Endodermal cell (in vitro differentiated cells): ENCODE measurements around the gene CGRRF1. TPM values are rescaled to one million over a fixed set of nuclear protein-coding genes. Genes with fewer than 3 reads are reported as not detected.

Source experiments
- DNase-seq: peaks from one replicate; pipeline ENCODE4 v3.0.0-alpha.2; 2017
- H3K27ac ChIP-seq: 2 replicates; pipeline ENCODE4 v1.5.1; 2013; ENCODE audit warnings: mild to moderate bottlenecking, low read depth, low read length, moderate library complexity
- H3K27me3 ChIP-seq: 2 replicates; pipeline ENCODE4 v1.6.1; 2013; ENCODE audit warnings: mild to moderate bottlenecking, low read length, moderate library complexity; ENCODE audit not compliant: insufficient read depth, control insufficient read depth, poor library complexity, severe bottlenecking
- H3K36me3 ChIP-seq: 2 replicates; pipeline ENCODE4 v1.7.0; 2013; ENCODE audit warnings: mild to moderate bottlenecking, low read length, moderate library complexity; ENCODE audit not compliant: control insufficient read depth, insufficient read depth
- H3K4me1 ChIP-seq: one replicate; pipeline ENCODE4 v1.7.0; 2013; ENCODE audit warnings: low read length; ENCODE audit not compliant: control insufficient read depth, insufficient read depth
- H3K4me3 ChIP-seq: 2 replicates; pipeline ENCODE4 v1.5.1; 2013; ENCODE audit warnings: mild to moderate bottlenecking, low read length, moderate library complexity
- H3K9ac ChIP-seq: 2 replicates; pipeline ENCODE4 v1.6.1; 2013; ENCODE audit warnings: mild to moderate bottlenecking, low read length, moderate library complexity; ENCODE audit not compliant: poor library complexity, severe bottlenecking; ENCODE audit errors: extremely low read depth
- H3K9me3 ChIP-seq: 2 replicates; pipeline ENCODE4 v1.6.1; 2013; ENCODE audit warnings: mild to moderate bottlenecking, low read length, moderate library complexity; ENCODE audit not compliant: control insufficient read depth
- H3K27ac Mint-ChIP-seq: 2 replicates; pipeline ENCODE4 v1.8.0; 2020; ENCODE audit warnings: mixed read lengths
- H3K27me3 Mint-ChIP-seq: 2 replicates; pipeline ENCODE4 v1.8.0; 2021; ENCODE audit warnings: mild to moderate bottlenecking, mixed read lengths; ENCODE audit not compliant: insufficient read depth
- H3K36me3 Mint-ChIP-seq: 2 replicates; pipeline ENCODE4 v1.8.0; 2020; ENCODE audit warnings: low read depth, mixed read lengths
- H3K4me1 Mint-ChIP-seq: 2 replicates; pipeline ENCODE4 v1.8.0; 2020; ENCODE audit warnings: mixed read lengths
- H3K4me3 Mint-ChIP-seq: 2 replicates; pipeline ENCODE4 v1.8.0; 2020; ENCODE audit warnings: mild to moderate bottlenecking, moderate library complexity, mixed read lengths
- H3K9me3 Mint-ChIP-seq: 2 replicates; pipeline ENCODE4 v1.8.0; 2020; ENCODE audit warnings: mild to moderate bottlenecking, mixed read lengths
- WGBS, 2 experiments: methylation state at CpG; one replicate each; pipeline versions ENCODE4 v1.1.5 to v1.1.7; 2013; ENCODE audit warnings: missing lambda C conversion rate in 2 of 2, mixed read lengths in 1 of 2; ENCODE audit not compliant: insufficient coverage in 1 of 2, insufficient read length in 1 of 2; 5-methylcytosine and 5-hydroxymethylcytosine counted together
- total RNA-seq, 2 donors: library from RNA; stranded (reverse); fragmentation: NEBNext Ultra II Directional in 1 of 2; extraction: Animal tissue kit (Norgen Biotek cat#: 25700) in 1 of 2; gene quantifications; 2 replicates in 1 of 2; 3 replicates in 1 of 2; pipeline ENCODE4 v1.2.1, GENCODE V29; 2021
- TF ChIP-seq, protein P1 (sequence below): fragments of 200-600 bp; sonication (generic); conservative IDR thresholded peaks from 2 replicates; pipeline ENCODE4 v1.5.0; 2021; ENCODE audit warnings: antibody characterized with exemption, mild to moderate bottlenecking

CGRRF1 gene
- total RNA-seq, 2 donors from 2014 or later = 17.8 to 19.3 TPM

- 81 to 90% methylated on average over 2 to 3 of the region's 3 CpGs for WGBS, 2 experiments
- H3K9me3 Mint-ChIP-seq = no peaks in the 10 kb centered on the region
- H3K4me1 Mint-ChIP-seq = no peaks in the 10 kb centered on the region
- Histone ChIP-seq H3K27ac (no peak overlapping the region), H3K9ac (no peak overlapping the region), H3K4me3 (no peak overlapping the region), H3K36me3 (no peaks in the 10 kb centered on the region), H3K27me3 (no peaks in the 10 kb centered on the region), H3K4me1 (no peaks in the 10 kb centered on the region), H3K9me3 (peaks cover 5% of the 10 kb centered on the region)
- no peaks in the 10 kb centered on the region for H3K36me3 Mint-ChIP-seq
- no peak overlapping the region for H3K4me3 Mint-ChIP-seq
- no peak overlapping the region for H3K27ac Mint-ChIP-seq
- no peak for DNase-seq
- TF ChIP-seq, protein P1, sequence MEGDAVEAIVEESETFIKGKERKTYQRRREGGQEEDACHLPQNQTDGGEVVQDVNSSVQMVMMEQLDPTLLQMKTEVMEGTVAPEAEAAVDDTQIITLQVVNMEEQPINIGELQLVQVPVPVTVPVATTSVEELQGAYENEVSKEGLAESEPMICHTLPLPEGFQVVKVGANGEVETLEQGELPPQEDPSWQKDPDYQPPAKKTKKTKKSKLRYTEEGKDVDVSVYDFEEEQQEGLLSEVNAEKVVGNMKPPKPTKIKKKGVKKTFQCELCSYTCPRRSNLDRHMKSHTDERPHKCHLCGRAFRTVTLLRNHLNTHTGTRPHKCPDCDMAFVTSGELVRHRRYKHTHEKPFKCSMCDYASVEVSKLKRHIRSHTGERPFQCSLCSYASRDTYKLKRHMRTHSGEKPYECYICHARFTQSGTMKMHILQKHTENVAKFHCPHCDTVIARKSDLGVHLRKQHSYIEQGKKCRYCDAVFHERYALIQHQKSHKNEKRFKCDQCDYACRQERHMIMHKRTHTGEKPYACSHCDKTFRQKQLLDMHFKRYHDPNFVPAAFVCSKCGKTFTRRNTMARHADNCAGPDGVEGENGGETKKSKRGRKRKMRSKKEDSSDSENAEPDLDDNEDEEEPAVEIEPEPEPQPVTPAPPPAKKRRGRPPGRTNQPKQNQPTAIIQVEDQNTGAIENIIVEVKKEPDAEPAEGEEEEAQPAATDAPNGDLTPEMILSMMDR = no peak
- no peaks in the 10 kb centered on the region for H3K27me3 Mint-ChIP-seq
Measured at GRCh38 chr14:54577977-54578376, 68.3 kb downstream of the CGRRF1 start.

GRCh38 chr14:54579621-54580020 lies 69.9 kb downstream of the CGRRF1 start:
- DNase-seq = no peak
- TF ChIP-seq, protein P1 = no peak
- no peak overlapping the region for H3K4me3 ChIP-seq
- WGBS, 2 experiments = 85 to 100% methylated on average over 1 of the region's 1 CpG
- no peaks in the 10 kb centered on the region for H3K4me1 Mint-ChIP-seq
- no peak overlapping the region for H3K27ac Mint-ChIP-seq
- no peaks in the 10 kb centered on the region for H3K27me3 ChIP-seq
- no peak overlapping the region for H3K27ac ChIP-seq
- no peaks in the 10 kb centered on the region for H3K4me1 ChIP-seq
- no peaks in the 10 kb centered on the region for H3K36me3 Mint-ChIP-seq
- no peak overlapping the region for H3K9ac ChIP-seq
- H3K9me3 ChIP-seq = no peaks in the 10 kb centered on the region
- H3K27me3 Mint-ChIP-seq = no peaks in the 10 kb centered on the region
- no peaks in the 10 kb centered on the region for H3K36me3 ChIP-seq
- no peak overlapping the region for H3K4me3 Mint-ChIP-seq
- no peaks in the 10 kb centered on the region for H3K9me3 Mint-ChIP-seq

DNA sequence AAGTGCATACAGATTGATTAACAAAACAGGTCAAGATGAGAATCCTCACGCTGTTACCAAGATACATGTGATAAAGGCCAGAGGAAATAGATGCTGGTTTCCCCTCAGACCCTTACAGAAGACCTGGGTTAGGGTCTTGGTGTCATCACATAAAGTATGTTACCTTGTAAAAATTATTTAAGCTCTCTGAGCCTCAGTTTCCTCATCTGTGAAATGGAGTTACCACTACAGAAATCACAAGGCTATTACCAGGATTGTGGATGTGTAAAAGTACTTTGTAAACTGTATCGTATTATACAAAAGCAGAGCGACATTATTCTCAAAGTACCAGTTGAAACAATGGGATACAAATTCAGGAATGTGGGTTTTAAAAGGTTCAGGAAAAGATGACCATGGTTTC lies 71.2 kb downstream of the CGRRF1 start:
- no peak overlapping the region for H3K4me3 Mint-ChIP-seq
- TF ChIP-seq, protein P1 = no peak
- H3K9me3 ChIP-seq = no peaks in the 10 kb centered on the region
- H3K9ac ChIP-seq = no peak overlapping the region
- peaks cover 3% of the 10 kb centered on the region for H3K9me3 Mint-ChIP-seq
- no peaks in the 10 kb centered on the region for H3K36me3 ChIP-seq
- no peak for DNase-seq
- H3K4me3 ChIP-seq = no peak overlapping the region
- H3K36me3 Mint-ChIP-seq = peaks cover 4% of the 10 kb centered on the region
- H3K27me3 Mint-ChIP-seq = no peaks in the 10 kb centered on the region
- H3K27ac Mint-ChIP-seq = no peak overlapping the region
- no peaks in the 10 kb centered on the region for H3K27me3 ChIP-seq
- no peaks in the 10 kb centered on the region for H3K4me1 Mint-ChIP-seq
- 92 to 94% methylated on average over 2 to 3 of the region's 3 CpGs for WGBS, 2 experiments
- H3K4me1 ChIP-seq = no peaks in the 10 kb centered on the region
- H3K27ac ChIP-seq = no peak overlapping the region
